22Rv1 (cell line): ENCODE measurements around the gene PRR20G.

Source experiments
- ZFX ChIP-seq: fragments of 450-650 bp; IDR thresholded peaks from 2 replicates; pipeline ENCODE4 v1.6.1; 2017; ENCODE audit warnings: antibody characterized with exemption, borderline replicate concordance
- TF ChIP-seq, protein P1 (sequence below): fragments of 450-650 bp; IDR thresholded peaks from 2 replicates; pipeline ENCODE4 v1.5.1; 2017; ENCODE audit warnings: mild to moderate bottlenecking

DNA sequence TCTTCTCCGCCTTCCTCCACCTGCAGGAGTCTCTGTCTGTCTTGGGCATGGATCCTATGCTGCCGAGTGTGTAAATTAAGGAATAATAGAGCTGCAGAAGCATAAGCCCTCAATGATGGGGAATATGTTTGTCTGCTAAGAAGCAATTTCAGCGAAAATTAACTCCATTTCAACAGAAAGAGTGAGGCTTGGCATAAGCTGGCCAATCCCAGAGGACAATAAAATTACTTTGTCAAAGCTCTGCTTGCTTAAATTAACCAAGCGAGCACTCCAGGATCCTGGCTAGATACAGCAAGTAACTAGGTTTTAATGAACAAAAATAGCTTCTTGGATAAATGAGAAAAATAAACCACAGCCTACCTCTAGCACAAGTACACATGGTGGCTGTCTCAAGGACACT lies 33.5 kb upstream of the PRR20G start:
- TF ChIP-seq, protein P1, sequence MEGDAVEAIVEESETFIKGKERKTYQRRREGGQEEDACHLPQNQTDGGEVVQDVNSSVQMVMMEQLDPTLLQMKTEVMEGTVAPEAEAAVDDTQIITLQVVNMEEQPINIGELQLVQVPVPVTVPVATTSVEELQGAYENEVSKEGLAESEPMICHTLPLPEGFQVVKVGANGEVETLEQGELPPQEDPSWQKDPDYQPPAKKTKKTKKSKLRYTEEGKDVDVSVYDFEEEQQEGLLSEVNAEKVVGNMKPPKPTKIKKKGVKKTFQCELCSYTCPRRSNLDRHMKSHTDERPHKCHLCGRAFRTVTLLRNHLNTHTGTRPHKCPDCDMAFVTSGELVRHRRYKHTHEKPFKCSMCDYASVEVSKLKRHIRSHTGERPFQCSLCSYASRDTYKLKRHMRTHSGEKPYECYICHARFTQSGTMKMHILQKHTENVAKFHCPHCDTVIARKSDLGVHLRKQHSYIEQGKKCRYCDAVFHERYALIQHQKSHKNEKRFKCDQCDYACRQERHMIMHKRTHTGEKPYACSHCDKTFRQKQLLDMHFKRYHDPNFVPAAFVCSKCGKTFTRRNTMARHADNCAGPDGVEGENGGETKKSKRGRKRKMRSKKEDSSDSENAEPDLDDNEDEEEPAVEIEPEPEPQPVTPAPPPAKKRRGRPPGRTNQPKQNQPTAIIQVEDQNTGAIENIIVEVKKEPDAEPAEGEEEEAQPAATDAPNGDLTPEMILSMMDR: no peak
- TF ChIP-seq ZFX: no peak
